ENCODE results near the gene ASB10. TPM values are rescaled to one million over a fixed set of nuclear protein-coding genes. Genes with fewer than 3 reads are reported as not detected.
A peak's percentile ranks its signal among the peaks of the same experiment; 100 is the strongest.

Gene ASB10
- total and polyA plus RNA-seq, 4 donors, result not detected

DNA sequence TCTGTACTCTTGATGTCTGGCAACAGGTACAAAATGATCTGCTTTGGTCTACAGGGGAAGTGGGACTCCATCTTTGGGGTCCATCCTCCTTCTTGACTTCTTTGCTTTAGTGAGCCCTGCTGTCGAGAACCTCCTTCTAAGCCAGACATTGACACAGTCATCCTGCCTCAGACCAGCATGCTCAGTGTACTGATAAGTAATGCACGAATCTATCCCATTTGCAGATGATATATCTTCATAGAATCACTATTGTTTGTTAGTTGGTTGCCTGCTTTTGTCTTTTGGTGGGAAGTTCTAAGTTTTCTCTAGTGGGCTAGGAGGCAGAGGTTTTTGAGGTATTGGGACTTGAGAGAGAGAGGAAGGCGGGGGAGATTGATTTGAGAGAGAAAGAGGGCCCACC is 14.3 kb upstream of the ASB10 start:
- Histone ChIP-seq H3K4me1 (ENCODE audit: control insufficient read depth in 5 of 5, insufficient read depth in 5 of 5, low read length in 5 of 5) (peaks cover 0 to 20% (median 0%) of the 10 kb centered on the region in 5 donors), H3K27me3 (ENCODE audit: control insufficient read depth in 3 of 3, insufficient read depth in 3 of 3, low read length in 2 of 3) (peaks cover 0 to 7% (median 0%) of the 10 kb centered on the region in 3 donors), H3K4me3 (no peak overlapping the region), H3K27ac (ENCODE audit: low read depth in 1 of 2, low read length in 1 of 2) (no peak overlapping the region), H3K9ac (ENCODE audit: insufficient read depth in 1 of 2, low read length in 2 of 2) (no peak overlapping the region), H3K9me3 (ENCODE audit: control insufficient read depth in 4 of 4, insufficient read depth in 3 of 4, low read length in 3 of 4) (no peaks in the 10 kb centered on the region), H3K36me3 (ENCODE audit: control insufficient read depth in 4 of 4, insufficient read depth in 4 of 4, low read length in 4 of 4) (no peaks in the 10 kb centered on the region)
- TF ChIP-seq, protein P1, sequence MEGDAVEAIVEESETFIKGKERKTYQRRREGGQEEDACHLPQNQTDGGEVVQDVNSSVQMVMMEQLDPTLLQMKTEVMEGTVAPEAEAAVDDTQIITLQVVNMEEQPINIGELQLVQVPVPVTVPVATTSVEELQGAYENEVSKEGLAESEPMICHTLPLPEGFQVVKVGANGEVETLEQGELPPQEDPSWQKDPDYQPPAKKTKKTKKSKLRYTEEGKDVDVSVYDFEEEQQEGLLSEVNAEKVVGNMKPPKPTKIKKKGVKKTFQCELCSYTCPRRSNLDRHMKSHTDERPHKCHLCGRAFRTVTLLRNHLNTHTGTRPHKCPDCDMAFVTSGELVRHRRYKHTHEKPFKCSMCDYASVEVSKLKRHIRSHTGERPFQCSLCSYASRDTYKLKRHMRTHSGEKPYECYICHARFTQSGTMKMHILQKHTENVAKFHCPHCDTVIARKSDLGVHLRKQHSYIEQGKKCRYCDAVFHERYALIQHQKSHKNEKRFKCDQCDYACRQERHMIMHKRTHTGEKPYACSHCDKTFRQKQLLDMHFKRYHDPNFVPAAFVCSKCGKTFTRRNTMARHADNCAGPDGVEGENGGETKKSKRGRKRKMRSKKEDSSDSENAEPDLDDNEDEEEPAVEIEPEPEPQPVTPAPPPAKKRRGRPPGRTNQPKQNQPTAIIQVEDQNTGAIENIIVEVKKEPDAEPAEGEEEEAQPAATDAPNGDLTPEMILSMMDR (IDR thresholded peaks at IDR 0.05; ENCODE audit: control extremely low read depth, extremely low read depth), result no peak
- DNase-seq (no peak), ATAC-seq (ENCODE audit: insufficient read depth, low FRiP score) (no peak)
- 80 to 89% methylated on average over 3 of the region's 3 CpGs for WGBS, 2 donors

DNA sequence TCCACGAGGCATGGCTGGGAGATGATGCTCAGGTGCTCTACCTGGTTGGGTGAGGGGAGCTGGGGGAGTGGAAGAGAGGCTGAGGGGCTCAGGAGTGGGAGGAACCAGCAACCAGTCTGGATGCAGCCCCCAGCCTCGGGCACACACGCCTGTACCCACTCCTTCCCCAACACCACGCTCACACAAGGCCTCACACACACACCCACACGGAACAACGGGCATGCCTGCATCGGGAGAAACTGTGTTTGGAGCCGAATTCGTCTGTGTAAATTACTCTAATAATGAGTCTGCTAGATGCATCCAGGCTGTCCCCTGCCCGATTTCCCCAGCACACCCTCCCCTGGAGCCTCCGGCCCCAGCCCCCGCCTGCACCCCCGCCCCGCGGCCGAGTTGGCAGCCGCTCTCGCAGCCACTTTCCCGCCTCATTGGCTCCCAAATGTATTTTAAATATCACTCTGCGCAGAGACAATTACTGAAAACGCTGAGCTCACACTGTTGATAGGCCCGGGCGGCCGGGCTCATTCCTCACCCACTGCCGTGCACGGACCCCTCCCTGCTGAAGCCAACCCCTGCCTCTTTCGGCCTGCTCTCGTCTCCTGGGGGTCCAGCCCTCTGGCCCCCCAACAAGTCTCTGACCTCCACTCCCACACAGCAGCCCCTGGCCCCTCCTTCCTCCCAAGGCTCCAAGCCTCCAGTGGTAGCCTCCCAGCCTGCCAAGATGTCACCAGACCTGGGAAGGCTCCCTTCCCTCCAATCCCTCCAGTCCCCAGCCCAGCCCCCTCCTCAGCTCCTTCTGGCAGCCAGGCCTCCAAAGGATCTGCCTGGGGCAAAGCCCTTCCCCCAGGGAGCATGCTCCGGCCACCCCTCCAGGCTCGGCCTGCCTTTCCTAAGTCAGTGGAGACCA is 12.1 kb upstream of the ASB10 start:
- H3K4me1 ChIP-seq (ENCODE audit: control insufficient read depth in 5 of 5, insufficient read depth in 5 of 5, low read length in 5 of 5), result peaks cover 0 to 20% (median 0%) of the 10 kb centered on the region in 5 donors
- peaks cover 0 to 2% (median 0%) of the 10 kb centered on the region in 3 donors for H3K27me3 ChIP-seq (ENCODE audit: control insufficient read depth in 3 of 3, insufficient read depth in 3 of 3, low read length in 2 of 3)
- H3K27ac ChIP-seq (ENCODE audit: low read depth in 1 of 2, low read length in 1 of 2), result no peak overlapping the region
- H3K4me3 ChIP-seq, result no peak overlapping the region
- no peaks in the 10 kb centered on the region for H3K36me3 ChIP-seq (ENCODE audit: control insufficient read depth in 4 of 4, insufficient read depth in 4 of 4, low read length in 4 of 4)
- H3K9ac ChIP-seq (ENCODE audit: insufficient read depth in 1 of 2, low read length in 2 of 2), result no peak overlapping the region
- no peak for ATAC-seq (ENCODE audit: insufficient read depth, low FRiP score)
- WGBS, 2 donors, result 65 to 80% methylated on average over 30 of the region's 30 CpGs
- DNase-seq, result peak; percentile 89 to 93 (median 93)
- TF ChIP-seq, protein P1 (IDR thresholded peaks at IDR 0.05; ENCODE audit: control extremely low read depth, extremely low read depth), result no peak
- H3K9me3 ChIP-seq (ENCODE audit: control insufficient read depth in 4 of 4, insufficient read depth in 3 of 4, low read length in 3 of 4), result no peaks in the 10 kb centered on the region

DNA sequence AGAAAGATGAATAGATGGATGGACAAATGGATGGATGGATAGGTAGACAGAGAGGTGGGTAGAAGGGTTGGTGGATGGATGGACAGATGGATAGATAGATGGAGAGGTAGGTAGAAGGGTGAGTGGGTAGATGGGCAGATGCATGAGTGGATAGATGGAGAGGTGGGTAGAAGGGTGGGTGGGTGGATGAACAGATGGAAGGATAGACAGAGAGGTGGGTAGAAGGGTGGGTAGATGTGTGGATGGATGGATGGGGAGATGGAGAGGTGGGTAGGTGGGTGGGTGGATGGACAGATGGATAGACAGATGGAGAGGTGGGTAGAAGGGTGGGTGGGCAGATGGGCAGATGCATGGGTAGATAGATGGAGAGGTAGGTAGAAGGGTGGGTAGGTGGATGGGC is 10.9 kb upstream of the ASB10 start:
- Histone ChIP-seq H3K9me3 (ENCODE audit: control insufficient read depth in 4 of 4, insufficient read depth in 3 of 4, low read length in 3 of 4) (no peaks in the 10 kb centered on the region), H3K27me3 (ENCODE audit: control insufficient read depth in 3 of 3, insufficient read depth in 3 of 3, low read length in 2 of 3) (no peaks in the 10 kb centered on the region), H3K36me3 (ENCODE audit: control insufficient read depth in 4 of 4, insufficient read depth in 4 of 4, low read length in 4 of 4) (no peaks in the 10 kb centered on the region), H3K9ac (ENCODE audit: insufficient read depth in 1 of 2, low read length in 2 of 2) (no peak overlapping the region), H3K4me3 (no peak overlapping the region), H3K27ac (ENCODE audit: low read depth in 1 of 2, low read length in 1 of 2) (no peak overlapping the region), H3K4me1 (ENCODE audit: control insufficient read depth in 5 of 5, insufficient read depth in 5 of 5, low read length in 5 of 5) (peaks cover 0 to 20% (median 0%) of the 10 kb centered on the region in 5 donors)
- no peak for DNase-seq
- TF ChIP-seq, protein P1 (IDR thresholded peaks at IDR 0.05; ENCODE audit: control extremely low read depth, extremely low read depth), result no peak
- ATAC-seq (ENCODE audit: insufficient read depth, low FRiP score), result no peak
